WI38 (cell line): ENCODE data around the gene NFATC2.

Source experiments
- H3K4me3 ChIP-seq: 2 replicates; pipeline ENCODE4 v1.5.1; 2011; ENCODE audit warnings: low read depth, mild to moderate bottlenecking, control low read depth, low read length
- CTCF ChIP-seq: IDR thresholded peaks from 2 replicates; pipeline ENCODE4 v1.5.1; 2012; ENCODE audit warnings: low read depth, mild to moderate bottlenecking, control low read depth, low read length

NFATC2 gene

GRCh38 chr20:51513545-51513944 is 29.0 kb downstream of the NFATC2 start:
- no peak for TF ChIP-seq CTCF
- H3K4me3 ChIP-seq: no peak overlapping the region

- no peak overlapping the region for H3K4me3 ChIP-seq
- no peak for TF ChIP-seq CTCF
Measured at GRCh38 chr20:51512645-51513044, 29.9 kb downstream of the NFATC2 start.

GRCh38 chr20:51511861-51512619 is 30.5 kb downstream of the NFATC2 start:
- no peak for TF ChIP-seq CTCF
- H3K4me3 ChIP-seq: no peak overlapping the region

- no peak for TF ChIP-seq CTCF
- H3K4me3 ChIP-seq: no peak overlapping the region
Measured at GRCh38 chr20:51510936-51511605, 31.4 kb downstream of the NFATC2 start.

GRCh38 chr20:51510169-51510568 is 32.4 kb downstream of the NFATC2 start:
- H3K4me3 ChIP-seq: no peak overlapping the region
- no peak for TF ChIP-seq CTCF

GRCh38 chr20:51509208-51509607 is 33.3 kb downstream of the NFATC2 start:
- no peak overlapping the region for H3K4me3 ChIP-seq
- no peak for TF ChIP-seq CTCF

GRCh38 chr20:51508780-51509179 is 33.7 kb downstream of the NFATC2 start:
- no peak overlapping the region for H3K4me3 ChIP-seq
- no peak for TF ChIP-seq CTCF
